Pancreas (tissue), 10 donors: ENCODE data around the gene KCNN2. TPM values are rescaled to one million over a fixed set of nuclear protein-coding genes. Genes with fewer than 3 reads are reported as not detected.
A peak's percentile ranks its signal among the peaks of the same experiment; 100 is the strongest.

Source experiments
- ATAC-seq, 4 donors: fragments of 200-7000 bp; cut with Tn5 transposase; one replicate each; pipeline versions ENCODE4 v1.8.0 to v1.9.1; 2020; ENCODE audit warnings: mild to moderate bottlenecking in 4 of 4, moderate library complexity in 4 of 4
- DNase-seq, 6 donors: peaks; one replicate each; pipeline ENCODE4 v3.0.0-alpha.2; 2020
- FAIRE-seq: peaks from 2 replicates; lab custom pipeline; 2012; peaks lifted over from hg19 to GRCh38; lab: Jason Lieb, UNC
- H3K27ac ChIP-seq, 4 donors: fragments of 200-600 bp; sonication (generic); 1 replicate in 3 of 4; 2 replicates in 1 of 4; pipeline versions ENCODE4 v1.5.0 to v1.8.0; 2020
- H3K27me3 ChIP-seq, 4 donors: fragments of 200-600 bp; one replicate each; pipeline ENCODE4 v1.8.0; 2021
- H3K36me3 ChIP-seq, 3 donors: fragments of 200-600 bp; sonication (generic) in 1 of 3; one replicate each; pipeline versions ENCODE4 v1.5.0 to v1.8.0; 2020 to 2021
- H3K4me1 ChIP-seq, 3 donors: fragments of 200-600 bp; one replicate each; pipeline ENCODE4 v1.8.0; 2021
- H3K4me3 ChIP-seq, 4 donors: fragments of 200-600 bp; sonication (generic) in 2 of 4; one replicate each; pipeline versions ENCODE4 v1.5.0 to v1.8.0; 2020 to 2021
- H3K9me3 ChIP-seq, 4 donors: fragments of 200-600 bp; one replicate each; pipeline ENCODE4 v1.8.0; 2021
- CTCF ChIP-seq, 4 donors: fragments of 200-600 bp; sonication (generic) in 3 of 4; IDR thresholded peaks; one replicate each; pipeline versions ENCODE4 v1.5.0 to v1.8.0; 2021; ENCODE audit warnings: antibody characterized with exemption in 4 of 4
- WGBS, 2 donors: extraction: QIAGEN DNeasy Blood & Tissue Kit; methylation state at CpG; one replicate each; pipeline ENCODE4 v1.1.7; 2013; 5-methylcytosine and 5-hydroxymethylcytosine counted together
- intact Hi-C, 3 donors: fragments of 100-400 bp; cut with DNase I; formaldehyde crosslinking; loops; one replicate each; pipeline versions ENCODE4 v1.11.1 to v1.14.2; 2022
- polyA plus RNA-seq, 2 donors: library from polyadenylated mRNA; stranded (reverse); fragments of 200-250 nt; gene quantifications; one replicate each; pipeline ENCODE4 v1.2.3, GENCODE V29; 2013
- total RNA-seq, 6 donors: library from RNA; stranded (reverse); fragmentation: NEBNext Ultra II Directional in 4 of 6; extraction: Animal tissue kit (Norgen Biotek cat#: 25700) in 4 of 6; gene quantifications; one replicate each; pipeline versions ENCODE4 v1.2.1 to v1.2.4, GENCODE V29; 2021 to 2023
- donor health status: healthy with polysubstance abuse.
- donor health status: DM: no; HTN: no; CAD: no; lungs with moderate emphysema.
- donor health status: DM: no; HTN: no; CAD: no.
- donor health status: control.
- donor health status: control.
- donor health status: Bipolar disorder and iron deficiency.
- donor health status: DM: yes; HTN: yes; CAD: no.
- donor health status: DM: no; HTN: no; CAD: no.
- donor health status: DM: no; HTN: no; CAD: no.
- donor health status: DM: yes; HTN: yes; CAD: no.

The KCNN2 gene
- total and polyA plus RNA-seq, 8 donors = 1.1 to 3.4 (median 2.6) TPM

- Histone ChIP-seq H3K9me3 (no peaks in the 10 kb centered on the region), H3K27ac (no peak overlapping the region), H3K27me3 (no peaks in the 10 kb centered on the region), H3K4me3 (no peak overlapping the region), H3K36me3 (no peaks in the 10 kb centered on the region), H3K4me1 (peaks cover 0 to 6% (median 0%) of the 10 kb centered on the region in 3 donors)
- intact Hi-C loops = no loop called here
- no peak for TF ChIP-seq CTCF (IDR thresholded peaks at IDR 0.05)
- DNase-seq (no peak), ATAC-seq (no peak), FAIRE-seq (no peak)
- 58 to 63% methylated on average over 2 of the region's 2 CpGs for WGBS, 2 donors
Observed at GRCh38 chr5:114367029-114367428, 5.2 kb downstream of the KCNN2 start.

DNA sequence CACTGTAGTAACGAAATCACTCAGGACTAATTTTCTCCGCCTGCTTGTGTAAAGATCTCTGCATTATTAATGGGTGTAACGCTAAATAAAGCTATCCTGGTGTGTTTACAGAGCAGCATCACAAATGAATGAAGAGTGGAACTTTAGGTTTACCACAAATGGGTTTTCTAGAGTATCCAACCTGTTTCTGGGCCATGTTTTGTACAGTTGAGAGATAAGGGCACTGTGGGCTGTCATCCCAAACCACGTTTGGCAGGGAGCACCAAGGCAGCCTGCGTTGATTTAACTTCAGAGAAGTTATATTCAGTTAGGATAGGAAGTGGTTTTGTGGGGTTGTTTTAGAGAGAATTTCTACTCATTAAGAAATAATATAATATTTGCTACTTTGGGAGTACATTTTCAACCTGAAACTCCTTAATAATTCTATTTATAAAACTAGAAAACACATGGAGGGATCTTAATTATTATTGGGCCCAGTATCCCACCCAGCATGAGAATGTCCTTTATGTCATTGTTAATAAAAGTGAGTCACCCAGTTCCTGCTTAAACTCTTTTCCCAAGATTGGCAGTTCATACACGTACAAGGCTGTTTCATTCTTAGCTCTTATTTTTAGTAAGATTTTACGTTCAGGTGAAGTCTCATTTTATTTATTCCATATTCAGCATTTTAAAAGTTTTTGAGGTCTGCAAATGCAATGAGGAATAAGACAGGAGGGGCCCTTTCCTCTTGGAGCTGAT, 8.0 kb downstream of the KCNN2 start:
- Histone ChIP-seq H3K36me3 (no peaks in the 10 kb centered on the region), H3K27me3 (no peaks in the 10 kb centered on the region), H3K4me1 (no peaks in the 10 kb centered on the region), H3K4me3 (no peak overlapping the region), H3K27ac (no peak overlapping the region), H3K9me3 (no peaks in the 10 kb centered on the region)
- TF ChIP-seq CTCF (IDR thresholded peaks at IDR 0.05) = no peak
- WGBS, 2 donors = 77 to 79% methylated on average over 7 of the region's 7 CpGs
- FAIRE-seq (no peak), DNase-seq (no peak), ATAC-seq (no peak)
- intact Hi-C loops = no loop called here

DNA sequence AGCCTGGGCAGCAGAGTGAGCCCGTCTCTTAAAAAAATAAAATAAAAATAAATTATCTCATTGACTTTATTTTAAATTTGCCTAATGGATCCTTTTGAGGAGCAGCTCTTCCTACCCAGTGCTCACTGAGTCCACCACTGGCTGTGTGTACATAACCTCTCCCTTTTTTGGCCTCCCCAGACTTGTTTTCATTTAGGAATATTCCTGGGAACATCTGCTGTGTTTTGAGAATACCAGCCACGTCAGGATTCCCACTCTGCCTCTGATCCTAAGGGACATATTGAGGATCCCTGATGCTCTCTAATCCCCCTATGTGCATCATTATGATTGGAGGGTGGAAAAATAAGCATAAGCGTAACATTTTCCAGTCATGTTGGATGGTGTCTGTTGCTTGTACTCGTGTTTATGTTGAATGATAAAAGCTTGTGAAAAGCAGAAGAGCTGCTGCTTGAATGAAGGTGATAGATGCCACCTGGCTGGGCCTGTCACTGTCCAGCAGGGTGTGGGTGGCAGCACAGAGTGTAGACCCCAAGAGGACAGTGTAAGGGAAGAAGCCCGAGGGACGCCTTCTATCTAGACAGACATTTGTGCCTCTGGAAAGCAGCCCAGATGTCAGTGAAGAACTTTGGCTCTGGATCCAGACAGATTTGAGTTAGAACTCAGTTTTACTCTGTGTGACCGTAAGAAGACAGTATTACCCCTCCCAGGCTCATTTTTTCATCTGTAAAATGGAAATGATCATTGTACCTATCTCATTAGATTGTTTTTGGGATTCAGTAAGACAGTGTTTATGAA, 15.4 kb downstream of the KCNN2 start:
- no peak for DNase-seq
- Histone ChIP-seq H3K27me3 (no peaks in the 10 kb centered on the region), H3K27ac (no peak overlapping the region), H3K36me3 (no peaks in the 10 kb centered on the region), H3K4me1 (no peaks in the 10 kb centered on the region), H3K4me3 (no peak overlapping the region), H3K9me3 (no peaks in the 10 kb centered on the region)
- no peak for ATAC-seq
- 64 to 72% methylated on average over 7 of the region's 7 CpGs for WGBS, 2 donors
- FAIRE-seq = no peak
- intact Hi-C loops = no loop called here
- no peak for TF ChIP-seq CTCF (IDR thresholded peaks at IDR 0.05)

DNA sequence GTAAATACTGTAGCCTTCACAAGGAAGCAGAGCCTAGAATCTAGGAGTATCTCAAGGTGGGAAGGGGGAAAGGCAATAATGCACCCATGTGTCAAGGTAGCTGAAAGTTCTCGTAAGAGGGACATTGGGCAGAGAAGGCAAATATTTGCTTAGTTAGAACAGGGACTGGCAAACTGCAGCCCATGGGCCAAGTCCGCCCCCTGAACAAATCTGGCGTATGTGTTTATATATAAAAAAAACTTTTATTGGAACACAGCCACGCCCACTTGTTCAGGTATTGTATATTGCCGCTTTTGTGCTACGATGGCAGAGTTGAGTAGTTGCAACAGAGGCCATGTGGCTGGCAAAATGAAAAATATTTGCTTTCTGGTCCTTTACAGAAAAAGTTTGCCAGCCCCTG, 16.1 kb downstream of the KCNN2 start:
- no peaks in the 10 kb centered on the region for H3K27me3 ChIP-seq
- H3K36me3 ChIP-seq = no peaks in the 10 kb centered on the region
- H3K9me3 ChIP-seq = no peaks in the 10 kb centered on the region
- no peak for TF ChIP-seq CTCF (IDR thresholded peaks at IDR 0.05)
- peak in 3 of 4 donors; percentile 65 to 90 (median 82) for ATAC-seq
- peak in 3 of 6 donors; percentile 5 to 25 (median 15) for DNase-seq
- H3K4me3 ChIP-seq = no peak overlapping the region
- no peak overlapping the region for H3K27ac ChIP-seq
- intact Hi-C loops = no loop called here
- FAIRE-seq = no peak
- WGBS, 2 donors = 43 to 44% methylated on average over 6 of the region's 6 CpGs
- no peaks in the 10 kb centered on the region for H3K4me1 ChIP-seq
